ENCODE data around the gene ICOS.

- TF ChIP-seq CTCF (conservative IDR thresholded peaks at IDR 0.05 in 1 of 2, IDR thresholded peaks at IDR 0.05 in 1 of 2; ENCODE audit: low read depth in 1 of 2, low read length in 2 of 2) = no peak
- no peak for TF ChIP-seq EZH2 (IDR thresholded peaks at IDR 0.05; ENCODE audit: low read length, missing control alignments)
Observed at GRCh38 chr2:203893401-203893800, 43.2 kb upstream of the ICOS start.

Data from fibroblast of lung (primary cell).